ENCODE measurements around the gene AMMECR1L.

DNA sequence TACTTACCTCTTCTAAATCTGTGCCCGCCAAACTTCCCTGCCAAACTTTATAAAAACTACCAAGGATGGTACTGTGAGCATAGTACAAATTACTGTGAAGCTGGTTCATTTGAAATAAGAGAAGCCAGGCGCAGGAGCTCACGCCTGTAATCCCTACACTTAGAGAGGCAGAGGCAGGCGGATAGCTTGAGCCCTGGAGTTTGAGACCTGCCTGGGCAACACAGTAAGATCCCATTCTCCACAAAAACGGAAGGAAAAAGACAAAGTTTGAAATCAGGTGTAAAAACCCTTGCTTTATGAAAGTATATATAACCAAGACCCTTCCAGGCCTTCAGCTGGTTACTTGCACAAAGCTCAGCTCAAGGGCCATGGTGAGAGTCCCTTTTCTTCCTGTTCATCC is 5.9 kb downstream of the AMMECR1L start:
- no peak for TF ChIP-seq POLR2A (IDR thresholded peaks at IDR 0.05)
- TF ChIP-seq, protein P1, sequence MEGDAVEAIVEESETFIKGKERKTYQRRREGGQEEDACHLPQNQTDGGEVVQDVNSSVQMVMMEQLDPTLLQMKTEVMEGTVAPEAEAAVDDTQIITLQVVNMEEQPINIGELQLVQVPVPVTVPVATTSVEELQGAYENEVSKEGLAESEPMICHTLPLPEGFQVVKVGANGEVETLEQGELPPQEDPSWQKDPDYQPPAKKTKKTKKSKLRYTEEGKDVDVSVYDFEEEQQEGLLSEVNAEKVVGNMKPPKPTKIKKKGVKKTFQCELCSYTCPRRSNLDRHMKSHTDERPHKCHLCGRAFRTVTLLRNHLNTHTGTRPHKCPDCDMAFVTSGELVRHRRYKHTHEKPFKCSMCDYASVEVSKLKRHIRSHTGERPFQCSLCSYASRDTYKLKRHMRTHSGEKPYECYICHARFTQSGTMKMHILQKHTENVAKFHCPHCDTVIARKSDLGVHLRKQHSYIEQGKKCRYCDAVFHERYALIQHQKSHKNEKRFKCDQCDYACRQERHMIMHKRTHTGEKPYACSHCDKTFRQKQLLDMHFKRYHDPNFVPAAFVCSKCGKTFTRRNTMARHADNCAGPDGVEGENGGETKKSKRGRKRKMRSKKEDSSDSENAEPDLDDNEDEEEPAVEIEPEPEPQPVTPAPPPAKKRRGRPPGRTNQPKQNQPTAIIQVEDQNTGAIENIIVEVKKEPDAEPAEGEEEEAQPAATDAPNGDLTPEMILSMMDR (IDR thresholded peaks at IDR 0.05 in 4 of 5, conservative IDR thresholded peaks at IDR 0.05 in 1 of 5), result no peak
